Activated naive CD8-positive, alpha-beta T cell (primary cell): ENCODE data around the gene TSPAN8.

Experiments used
- H3K27ac Mint-ChIP-seq: one replicate; pipeline ENCODE4 v1.8.0; 2021; ENCODE audit warnings: mixed read lengths
- H3K27me3 Mint-ChIP-seq: one replicate; pipeline ENCODE4 v1.8.0; 2021; ENCODE audit warnings: mixed read lengths
- H3K36me3 Mint-ChIP-seq: one replicate; pipeline ENCODE4 v1.8.0; 2021; ENCODE audit warnings: mixed read lengths
- H3K4me1 Mint-ChIP-seq: one replicate; pipeline ENCODE4 v1.8.0; 2021; ENCODE audit warnings: low read depth, mixed read lengths
- H3K4me3 Mint-ChIP-seq: one replicate; pipeline ENCODE4 v1.8.0; 2021; ENCODE audit warnings: mild to moderate bottlenecking, mixed read lengths
- H3K9me3 Mint-ChIP-seq: one replicate; pipeline ENCODE4 v1.8.0; 2021; ENCODE audit warnings: low read depth, mixed read lengths

Gene TSPAN8

DNA sequence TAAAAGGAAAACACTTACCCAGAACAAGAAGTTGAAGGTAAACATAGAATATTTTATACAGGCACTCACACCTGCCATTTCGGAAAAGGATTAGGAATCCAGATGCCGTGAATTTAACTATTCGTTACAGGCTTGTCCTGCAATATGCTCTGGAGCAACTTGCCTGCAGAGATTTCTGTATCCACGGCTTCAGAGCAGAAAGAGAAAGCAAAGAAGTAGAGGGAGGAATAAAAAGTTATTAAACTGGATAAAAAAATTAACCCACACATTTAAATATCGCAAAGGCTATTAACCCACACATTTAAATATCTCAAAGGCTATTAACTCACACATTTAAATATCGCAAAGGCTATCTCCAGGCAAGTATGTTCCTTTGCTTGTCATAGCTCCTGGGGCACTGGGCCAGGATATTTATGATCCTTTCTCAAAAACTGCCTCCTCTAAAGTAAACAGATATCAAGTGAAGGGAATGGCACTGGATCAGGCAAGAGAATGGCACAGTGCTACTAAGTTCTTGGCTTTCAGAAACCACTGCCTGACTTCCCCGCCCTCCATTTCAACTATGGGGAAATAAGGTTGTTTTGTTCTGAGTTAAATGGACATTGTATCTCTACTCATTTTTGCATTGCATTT is at the start of gene TSPAN8:
Gene TSPAN8, minus strand, starts transcription at position 399 of the 633 bp plus-strand sequence. Its CDS starts 321 bp downstream, at position 78.
- Mint-ChIP-seq H3K9me3 (no peaks in the 10 kb centered on the region), H3K27me3 (no peaks in the 10 kb centered on the region), H3K4me1 (no peaks in the 10 kb centered on the region), H3K36me3 (no peaks in the 10 kb centered on the region), H3K27ac (no peak within 1 kb of the TSS), H3K4me3 (no peak within 1 kb of the TSS)

DNA sequence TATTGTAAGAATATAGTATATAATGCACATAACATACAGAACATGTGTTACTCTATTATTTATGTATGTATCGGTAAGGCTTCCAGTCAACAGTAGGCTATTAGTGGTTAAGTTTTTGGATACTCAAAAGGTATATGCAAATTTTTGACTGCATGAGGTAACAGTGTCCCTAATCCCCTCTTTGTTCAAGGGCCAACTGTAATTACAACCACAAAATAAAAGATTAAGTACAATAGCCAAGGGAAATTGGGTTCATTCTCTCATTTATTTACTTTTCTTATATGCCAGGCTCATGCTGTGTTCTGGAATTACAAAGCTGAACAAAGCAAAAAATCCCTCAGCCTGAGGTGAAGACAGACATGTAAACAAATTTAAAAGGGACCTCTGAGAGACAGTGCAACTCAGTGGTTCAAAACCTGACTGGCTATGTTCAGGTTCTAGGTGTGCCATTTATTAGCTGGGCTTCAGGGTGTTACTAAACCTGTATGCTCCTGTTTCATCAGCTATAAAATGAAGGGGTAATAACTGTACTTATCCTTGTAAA is 43.4 kb upstream of the TSPAN8 start:
- no peaks in the 10 kb centered on the region for H3K36me3 Mint-ChIP-seq
- H3K27me3 Mint-ChIP-seq: peaks cover 4% of the 10 kb centered on the region
- no peak overlapping the region for H3K27ac Mint-ChIP-seq
- H3K9me3 Mint-ChIP-seq: no peaks in the 10 kb centered on the region
- H3K4me1 Mint-ChIP-seq: no peaks in the 10 kb centered on the region
- H3K4me3 Mint-ChIP-seq: no peak overlapping the region

DNA sequence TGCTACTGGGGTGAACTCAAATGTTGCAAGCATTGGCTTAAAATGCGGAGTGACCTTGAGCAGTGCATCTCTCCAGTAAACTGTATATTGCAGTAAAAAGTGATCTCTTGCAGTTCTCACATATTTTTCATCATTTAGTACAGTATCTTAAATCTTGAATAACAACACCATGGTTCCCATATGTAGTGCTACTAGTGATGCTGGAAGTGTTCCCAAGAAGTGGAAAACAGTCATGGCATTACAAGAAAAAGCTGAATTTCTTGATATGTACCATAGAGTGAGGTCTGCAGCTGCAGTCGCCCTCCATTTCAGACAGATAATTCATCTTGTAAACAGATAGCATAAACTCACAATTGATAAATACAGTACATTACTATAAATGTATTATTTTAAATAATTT is 42.9 kb upstream of the TSPAN8 start:
- no peaks in the 10 kb centered on the region for H3K9me3 Mint-ChIP-seq

DNA sequence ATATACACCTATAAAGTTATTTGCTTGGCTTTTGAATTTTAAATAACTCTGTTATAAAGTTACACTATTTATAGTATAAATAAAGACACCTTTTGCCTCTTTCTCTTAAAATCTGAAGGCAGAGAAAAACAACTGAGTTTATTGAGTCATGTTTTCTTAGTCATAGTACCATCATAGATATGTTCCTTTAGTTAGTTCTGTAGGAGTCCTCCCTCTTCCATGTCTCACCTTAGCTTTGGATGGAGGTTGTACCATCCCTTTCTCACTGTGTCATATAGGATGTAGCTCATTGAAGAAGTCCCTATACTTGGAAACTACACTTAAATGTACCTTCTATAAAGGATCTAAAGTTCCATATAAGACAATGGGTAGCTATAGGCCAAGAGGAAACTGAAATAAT is 39.7 kb upstream of the TSPAN8 start:
- Mint-ChIP-seq H3K4me3 (no peak overlapping the region), H3K27me3 (peaks cover 4% of the 10 kb centered on the region), H3K36me3 (no peaks in the 10 kb centered on the region)

More for the DNA sequence above, 42.9 kb upstream of the TSPAN8 start:
- H3K27me3 Mint-ChIP-seq: peaks cover 4% of the 10 kb centered on the region
- H3K27ac Mint-ChIP-seq: no peak overlapping the region
- no peaks in the 10 kb centered on the region for H3K4me1 Mint-ChIP-seq
- no peaks in the 10 kb centered on the region for H3K36me3 Mint-ChIP-seq
- no peak overlapping the region for H3K4me3 Mint-ChIP-seq

DNA sequence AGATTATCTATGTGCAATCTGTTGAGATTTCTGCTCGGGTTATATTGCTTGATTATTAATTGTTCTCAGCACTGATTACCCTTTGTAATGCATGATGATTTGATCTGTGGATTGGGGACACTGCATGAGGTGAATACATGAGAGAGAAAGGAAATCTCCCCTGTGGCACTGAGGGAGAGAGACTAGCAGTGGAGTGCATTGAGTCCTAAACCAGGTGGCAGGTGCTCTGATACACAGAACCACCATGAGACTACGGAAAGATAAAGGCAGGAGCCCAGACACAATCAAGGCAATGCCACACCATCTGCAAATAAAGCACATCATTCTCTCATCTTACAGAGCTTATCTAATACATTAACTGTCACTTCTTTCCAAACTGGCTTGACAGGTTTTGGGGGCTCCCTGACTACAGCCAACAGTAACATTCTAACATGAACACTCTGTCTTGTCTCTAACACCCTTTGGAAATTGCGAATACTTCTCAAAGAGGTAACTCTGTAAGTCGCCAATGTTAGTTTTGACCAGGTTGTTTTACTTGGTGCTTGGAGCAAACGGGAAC is 37.6 kb upstream of the TSPAN8 start:
- Mint-ChIP-seq H3K4me3 (no peak overlapping the region), H3K4me1 (no peaks in the 10 kb centered on the region), H3K27me3 (peaks cover 4% of the 10 kb centered on the region), H3K36me3 (no peaks in the 10 kb centered on the region), H3K9me3 (no peaks in the 10 kb centered on the region), H3K27ac (no peak overlapping the region)

More for the DNA sequence above, 39.7 kb upstream of the TSPAN8 start:
- H3K9me3 Mint-ChIP-seq: no peaks in the 10 kb centered on the region
- no peak overlapping the region for H3K27ac Mint-ChIP-seq
- no peaks in the 10 kb centered on the region for H3K4me1 Mint-ChIP-seq

DNA sequence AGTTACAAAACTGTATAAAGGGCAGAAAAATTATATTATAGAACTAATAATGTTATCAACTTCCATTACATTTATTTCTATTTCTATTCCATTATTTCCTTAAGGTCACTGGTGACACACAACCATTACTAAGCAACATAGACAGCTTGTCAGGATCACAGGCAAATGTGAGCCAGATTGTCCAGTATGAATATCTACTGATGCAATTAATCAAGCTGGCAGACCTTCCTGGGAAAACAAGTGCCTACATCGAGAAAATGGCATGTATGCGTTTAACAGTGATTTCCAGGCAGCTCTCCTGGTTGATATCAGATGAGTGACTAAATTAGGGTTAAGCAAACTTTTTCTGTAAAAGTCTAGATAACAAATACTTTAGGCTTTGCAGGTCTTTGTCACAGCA is 36.9 kb upstream of the TSPAN8 start:
- H3K27me3 Mint-ChIP-seq: peaks cover 4% of the 10 kb centered on the region
- H3K27ac Mint-ChIP-seq: no peak overlapping the region
- no peaks in the 10 kb centered on the region for H3K36me3 Mint-ChIP-seq
- no peaks in the 10 kb centered on the region for H3K4me1 Mint-ChIP-seq
- no peak overlapping the region for H3K4me3 Mint-ChIP-seq
- H3K9me3 Mint-ChIP-seq: no peaks in the 10 kb centered on the region

DNA sequence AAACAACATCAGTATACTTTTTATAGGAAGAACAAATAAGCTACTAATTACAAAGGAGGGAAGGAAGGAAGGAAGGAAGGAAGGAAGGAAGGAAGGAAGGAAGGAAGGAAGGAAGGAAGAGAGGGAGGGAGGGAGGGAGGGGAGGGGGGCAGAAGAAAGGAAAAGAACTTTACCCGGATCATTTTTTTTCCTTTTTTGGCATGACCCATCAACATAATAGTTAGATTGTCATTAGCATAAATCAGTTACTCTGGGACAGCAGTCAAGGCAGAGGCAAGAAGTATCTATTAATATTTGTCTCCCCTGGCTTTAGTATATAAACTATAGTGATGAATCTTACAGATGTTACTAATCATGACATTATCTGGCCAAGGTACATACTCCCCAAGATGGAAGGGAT is 35.2 kb upstream of the TSPAN8 start:
- no peak overlapping the region for H3K27ac Mint-ChIP-seq
- H3K4me1 Mint-ChIP-seq: no peaks in the 10 kb centered on the region
- no peaks in the 10 kb centered on the region for H3K36me3 Mint-ChIP-seq
- no peaks in the 10 kb centered on the region for H3K9me3 Mint-ChIP-seq
- H3K27me3 Mint-ChIP-seq: peaks cover 2% of the 10 kb centered on the region
- no peak overlapping the region for H3K4me3 Mint-ChIP-seq

DNA sequence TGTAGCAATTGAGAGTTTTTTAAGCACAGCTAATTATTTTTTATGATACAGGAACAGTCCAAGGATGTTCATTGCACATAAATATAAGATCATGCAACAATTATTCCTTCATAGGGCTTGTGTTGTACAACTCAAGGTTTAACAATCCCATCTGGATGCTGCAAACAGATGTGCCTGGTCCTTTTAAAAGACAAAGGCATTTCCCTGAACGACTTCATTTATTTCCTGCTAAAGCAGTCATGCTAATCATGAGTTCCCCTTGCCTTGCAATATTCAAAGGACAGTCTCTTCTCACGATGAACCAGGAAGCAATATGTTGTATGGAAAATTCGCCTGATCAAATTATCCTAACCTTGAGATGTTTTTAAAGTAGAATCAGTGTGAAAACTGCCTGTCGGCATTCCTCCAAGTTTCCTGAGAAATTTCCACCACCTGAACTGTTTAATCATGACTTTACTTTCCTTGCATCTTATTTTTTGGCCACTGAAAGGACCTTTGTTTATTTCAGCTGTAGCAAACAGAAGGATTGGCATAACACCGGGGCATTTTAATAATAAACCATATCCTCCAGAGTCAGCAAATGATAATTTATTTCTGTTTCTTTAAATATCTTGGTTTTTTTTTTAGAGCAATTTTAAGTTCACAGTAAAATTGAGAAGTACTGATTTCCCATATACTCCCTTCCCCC is 33.9 kb upstream of the TSPAN8 start:
- Mint-ChIP-seq H3K27ac (no peak overlapping the region), H3K27me3 (peaks cover 2% of the 10 kb centered on the region), H3K36me3 (no peaks in the 10 kb centered on the region), H3K4me1 (no peaks in the 10 kb centered on the region), H3K4me3 (no peak overlapping the region), H3K9me3 (no peaks in the 10 kb centered on the region)

DNA sequence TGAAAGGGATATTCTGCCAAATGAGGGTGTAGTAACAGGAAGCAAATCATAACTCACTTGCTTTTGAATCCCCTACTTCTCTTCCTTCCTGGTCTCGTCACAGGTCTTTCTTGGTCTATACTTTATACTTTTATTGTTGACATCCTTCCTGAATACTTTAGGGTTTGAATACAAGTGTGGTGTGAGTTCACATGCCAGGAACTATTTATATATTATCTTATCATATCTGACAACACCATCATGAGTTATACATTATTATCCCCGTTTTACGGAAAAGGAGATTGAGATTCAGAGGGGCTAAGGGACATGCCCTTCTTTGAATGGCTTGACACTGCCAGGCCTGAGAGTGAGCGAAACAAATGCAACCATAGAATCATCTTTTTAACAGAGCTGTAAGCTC is 33.0 kb upstream of the TSPAN8 start:
- Mint-ChIP-seq H3K4me1 (no peaks in the 10 kb centered on the region), H3K27ac (no peak overlapping the region), H3K36me3 (no peaks in the 10 kb centered on the region), H3K27me3 (no peaks in the 10 kb centered on the region), H3K9me3 (no peaks in the 10 kb centered on the region), H3K4me3 (no peak overlapping the region)

DNA sequence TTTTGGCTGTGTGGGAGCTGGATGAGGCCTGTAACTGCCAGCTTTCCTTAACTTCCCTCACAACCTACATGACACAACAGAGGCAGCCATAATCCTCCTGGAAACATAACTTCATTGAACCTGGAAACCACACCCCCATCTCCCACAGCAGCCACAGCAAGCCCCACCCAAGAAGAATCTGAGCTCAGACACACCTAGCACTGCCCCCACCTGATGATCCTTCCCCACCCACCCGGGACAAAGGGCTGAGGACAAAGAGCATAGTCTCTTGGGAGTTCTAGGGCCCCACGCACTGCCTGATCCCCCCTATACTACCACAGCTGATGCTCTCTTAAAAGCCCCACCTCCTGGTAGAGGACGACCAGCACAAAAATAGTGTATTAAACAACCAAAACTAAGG is 29.6 kb upstream of the TSPAN8 start:
- no peaks in the 10 kb centered on the region for H3K9me3 Mint-ChIP-seq
- no peaks in the 10 kb centered on the region for H3K36me3 Mint-ChIP-seq
- no peaks in the 10 kb centered on the region for H3K4me1 Mint-ChIP-seq
- H3K4me3 Mint-ChIP-seq: no peak overlapping the region
- no peak overlapping the region for H3K27ac Mint-ChIP-seq
- no peaks in the 10 kb centered on the region for H3K27me3 Mint-ChIP-seq

DNA sequence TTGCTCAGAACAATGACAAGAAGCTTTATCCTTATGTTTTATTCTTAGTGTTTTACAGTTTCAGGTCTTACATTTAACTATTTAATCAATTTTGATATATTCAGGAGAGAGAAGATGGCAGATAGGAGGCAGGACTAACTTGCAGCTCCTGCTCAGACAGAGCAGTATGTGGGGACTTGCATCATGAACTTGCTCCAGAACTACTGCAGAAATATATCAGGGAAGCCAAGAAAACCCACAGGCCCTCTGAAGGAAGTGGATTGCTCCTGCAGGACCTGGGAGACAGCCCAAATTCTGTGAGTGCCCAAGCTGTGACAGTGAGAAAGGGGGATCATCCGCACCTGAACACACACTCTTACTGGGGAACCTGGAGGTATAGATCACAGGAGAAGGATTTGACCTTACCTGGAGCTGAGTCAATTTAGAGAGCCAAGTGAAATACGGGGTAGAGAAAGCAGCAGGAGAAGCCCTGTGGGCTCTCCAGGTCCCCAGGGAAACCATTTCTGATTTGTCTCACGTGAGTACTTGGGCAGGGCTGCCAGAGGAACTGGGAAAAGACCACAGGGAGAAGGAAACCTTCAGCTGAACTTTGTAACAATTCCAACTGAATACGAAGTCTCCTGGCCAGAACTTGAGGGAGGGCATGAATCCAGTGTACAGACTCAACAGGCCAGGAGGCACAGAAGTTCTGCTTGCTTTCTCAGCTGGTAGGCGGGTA is 28.9 kb upstream of the TSPAN8 start:
- Mint-ChIP-seq H3K4me1 (no peaks in the 10 kb centered on the region), H3K36me3 (no peaks in the 10 kb centered on the region), H3K27me3 (no peaks in the 10 kb centered on the region), H3K27ac (no peak overlapping the region), H3K9me3 (no peaks in the 10 kb centered on the region), H3K4me3 (no peak overlapping the region)

DNA sequence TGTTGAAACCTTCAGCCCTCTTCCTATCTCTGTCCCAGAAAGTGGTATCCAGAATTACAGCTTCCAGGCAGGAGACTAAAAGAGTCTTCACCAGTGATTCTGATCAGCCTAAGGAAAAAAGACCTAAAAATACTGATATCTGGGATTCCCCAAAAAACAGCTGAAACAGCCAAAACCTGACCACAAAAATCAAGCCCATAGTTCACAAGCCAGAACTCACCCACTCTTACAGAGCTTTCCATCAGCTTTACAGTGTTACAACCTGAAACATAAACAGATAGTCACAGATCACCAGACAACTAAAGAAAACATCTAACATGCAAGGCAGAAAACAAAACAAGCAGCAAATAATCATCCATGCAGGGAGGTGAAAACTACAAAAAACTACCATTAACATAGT is 26.0 kb upstream of the TSPAN8 start:
- H3K27me3 Mint-ChIP-seq: no peaks in the 10 kb centered on the region
- H3K36me3 Mint-ChIP-seq: no peaks in the 10 kb centered on the region
- H3K27ac Mint-ChIP-seq: no peak overlapping the region
- H3K4me3 Mint-ChIP-seq: no peak overlapping the region
- H3K4me1 Mint-ChIP-seq: no peaks in the 10 kb centered on the region
- H3K9me3 Mint-ChIP-seq: no peaks in the 10 kb centered on the region

DNA sequence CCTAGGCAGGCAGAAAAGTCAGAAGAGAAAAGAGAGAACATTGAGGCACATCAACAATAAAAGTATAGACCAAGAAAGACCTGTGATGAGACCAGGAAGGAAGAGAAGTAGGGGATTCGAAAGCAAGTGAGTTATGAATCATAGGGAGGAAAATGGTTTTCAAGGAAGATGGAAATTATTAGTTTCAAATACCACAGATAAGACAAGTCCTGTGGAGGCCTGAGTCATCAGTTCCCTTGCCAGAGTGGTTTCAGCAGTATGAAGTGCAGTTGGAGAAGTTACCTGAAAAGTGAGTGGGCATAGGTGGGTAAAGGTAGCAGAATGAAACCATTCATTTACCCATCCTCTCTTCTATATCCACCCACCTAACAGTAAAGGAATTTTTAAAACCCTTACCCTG is 25.2 kb upstream of the TSPAN8 start:
- no peaks in the 10 kb centered on the region for H3K36me3 Mint-ChIP-seq
- H3K4me1 Mint-ChIP-seq: no peaks in the 10 kb centered on the region
- no peak overlapping the region for H3K27ac Mint-ChIP-seq
- no peaks in the 10 kb centered on the region for H3K27me3 Mint-ChIP-seq
- no peaks in the 10 kb centered on the region for H3K9me3 Mint-ChIP-seq
- H3K4me3 Mint-ChIP-seq: no peak overlapping the region

DNA sequence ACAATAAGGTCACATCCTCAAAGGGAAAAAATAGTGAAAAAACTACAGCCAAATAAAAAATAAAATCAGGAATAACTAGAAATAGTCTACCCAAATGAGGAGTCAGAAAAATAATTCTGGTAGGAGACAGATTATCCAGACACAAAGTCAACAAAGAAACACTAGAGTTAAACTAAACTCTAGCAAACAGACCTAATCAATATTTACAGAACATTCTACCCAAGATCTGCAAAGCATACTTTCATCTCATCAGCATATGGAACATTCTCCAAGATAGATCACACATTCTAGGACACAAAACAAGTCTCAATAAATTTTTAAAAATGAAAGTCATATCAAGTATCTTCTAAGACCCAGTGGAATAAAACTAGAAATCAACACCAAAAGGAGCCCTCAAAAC is 20.4 kb upstream of the TSPAN8 start:
- H3K36me3 Mint-ChIP-seq: no peaks in the 10 kb centered on the region

DNA sequence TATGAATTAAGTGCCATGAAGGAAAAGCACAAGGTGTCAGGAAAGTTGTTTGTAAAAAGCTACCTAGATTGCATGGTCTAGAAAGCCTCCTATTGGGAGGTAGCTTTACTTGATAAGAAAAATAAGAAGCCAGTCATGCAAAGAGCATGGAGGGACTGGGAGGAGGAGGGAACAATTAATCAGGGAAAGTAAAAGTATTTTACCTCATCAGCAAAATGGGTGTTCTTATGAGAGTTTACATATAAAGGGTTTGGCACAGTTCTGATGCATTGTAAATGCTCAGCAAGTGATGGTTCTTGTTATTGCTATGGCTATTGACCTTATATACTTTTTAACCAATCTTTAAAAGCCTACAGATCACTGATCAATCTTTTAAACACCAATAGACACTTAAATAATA is 17.0 kb upstream of the TSPAN8 start:
- Mint-ChIP-seq H3K27me3 (no peaks in the 10 kb centered on the region), H3K27ac (no peak overlapping the region), H3K4me3 (no peak overlapping the region), H3K9me3 (peaks cover 8% of the 10 kb centered on the region), H3K4me1 (no peaks in the 10 kb centered on the region), H3K36me3 (no peaks in the 10 kb centered on the region)

More for the DNA sequence above, 20.4 kb upstream of the TSPAN8 start:
- no peak overlapping the region for H3K27ac Mint-ChIP-seq
- no peaks in the 10 kb centered on the region for H3K27me3 Mint-ChIP-seq
- no peak overlapping the region for H3K4me3 Mint-ChIP-seq
- H3K9me3 Mint-ChIP-seq: peaks cover 8% of the 10 kb centered on the region
- no peaks in the 10 kb centered on the region for H3K4me1 Mint-ChIP-seq
